ENCODE data around the gene LFNG.

Gene LFNG

GRCh38 chr7:2484868-2485267 is 34.7 kb upstream of the LFNG start:
- no peak for DNase-seq

DNA sequence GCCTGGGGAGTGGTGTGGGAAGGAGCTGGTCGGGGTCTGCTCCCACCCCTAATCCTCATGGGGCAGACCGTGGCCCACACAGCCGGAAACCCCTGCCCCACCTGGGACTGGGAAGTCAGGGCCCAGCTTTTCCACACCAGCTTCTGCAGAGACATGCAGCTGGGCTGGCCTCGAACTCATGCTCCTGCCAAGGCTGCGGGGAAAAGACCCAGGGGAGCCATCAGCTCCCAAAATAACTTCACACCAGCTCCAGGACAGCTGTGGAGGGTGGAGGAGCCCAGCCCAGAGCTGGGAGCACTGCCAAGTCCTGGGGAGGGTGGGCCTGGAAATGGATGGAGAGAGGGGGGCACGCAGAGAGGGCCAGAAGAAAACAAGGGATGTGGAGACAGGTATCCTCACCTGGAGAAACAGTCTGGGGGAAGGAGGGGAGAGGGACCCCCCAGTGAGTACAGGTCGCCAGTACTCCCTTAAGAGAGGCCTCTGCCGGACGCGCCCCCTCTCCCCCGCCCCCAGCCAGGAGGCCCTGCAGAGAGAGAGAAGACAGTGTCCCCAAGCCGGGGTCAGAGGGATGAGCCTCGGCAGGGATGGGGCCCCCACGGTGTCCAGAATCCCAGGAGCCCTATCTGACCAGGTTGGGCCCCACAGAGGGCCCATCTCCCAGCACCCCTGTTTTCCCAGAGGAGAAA is 31.8 kb upstream of the LFNG start:
- no peak for DNase-seq

GRCh38 chr7:2488272-2488645 is 31.3 kb upstream of the LFNG start:
- no peak for DNase-seq

- no peak for DNase-seq
Observed at GRCh38 chr7:2488681-2489080, 30.9 kb upstream of the LFNG start.

DNA sequence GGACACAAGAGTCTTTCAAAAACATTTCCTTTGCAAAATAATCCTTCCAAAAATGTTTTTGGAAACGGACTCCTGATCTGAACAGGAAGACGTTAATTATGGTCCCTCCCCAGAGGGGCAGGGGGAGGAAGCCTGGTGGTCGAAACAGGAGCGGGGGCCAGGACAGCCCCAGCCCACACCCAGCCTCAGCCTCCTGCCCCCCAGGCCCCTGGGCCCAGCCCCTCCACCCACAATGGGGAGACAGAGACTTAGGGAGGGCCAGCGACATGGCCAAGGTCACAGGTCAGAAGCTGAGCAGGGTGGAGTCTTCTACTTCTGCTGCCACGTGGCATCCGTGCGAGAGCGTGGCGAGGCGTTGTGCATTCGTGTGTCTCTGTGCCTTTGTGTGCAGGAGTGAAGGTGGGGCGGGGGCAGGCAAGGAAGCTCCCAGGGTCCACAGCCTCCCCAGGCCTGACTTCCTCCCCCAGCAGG is 29.4 kb upstream of the LFNG start:
- DNase-seq, result no peak

GRCh38 chr7:2492038-2492437 is 27.5 kb upstream of the LFNG start:
- DNase-seq, result no peak

DNA sequence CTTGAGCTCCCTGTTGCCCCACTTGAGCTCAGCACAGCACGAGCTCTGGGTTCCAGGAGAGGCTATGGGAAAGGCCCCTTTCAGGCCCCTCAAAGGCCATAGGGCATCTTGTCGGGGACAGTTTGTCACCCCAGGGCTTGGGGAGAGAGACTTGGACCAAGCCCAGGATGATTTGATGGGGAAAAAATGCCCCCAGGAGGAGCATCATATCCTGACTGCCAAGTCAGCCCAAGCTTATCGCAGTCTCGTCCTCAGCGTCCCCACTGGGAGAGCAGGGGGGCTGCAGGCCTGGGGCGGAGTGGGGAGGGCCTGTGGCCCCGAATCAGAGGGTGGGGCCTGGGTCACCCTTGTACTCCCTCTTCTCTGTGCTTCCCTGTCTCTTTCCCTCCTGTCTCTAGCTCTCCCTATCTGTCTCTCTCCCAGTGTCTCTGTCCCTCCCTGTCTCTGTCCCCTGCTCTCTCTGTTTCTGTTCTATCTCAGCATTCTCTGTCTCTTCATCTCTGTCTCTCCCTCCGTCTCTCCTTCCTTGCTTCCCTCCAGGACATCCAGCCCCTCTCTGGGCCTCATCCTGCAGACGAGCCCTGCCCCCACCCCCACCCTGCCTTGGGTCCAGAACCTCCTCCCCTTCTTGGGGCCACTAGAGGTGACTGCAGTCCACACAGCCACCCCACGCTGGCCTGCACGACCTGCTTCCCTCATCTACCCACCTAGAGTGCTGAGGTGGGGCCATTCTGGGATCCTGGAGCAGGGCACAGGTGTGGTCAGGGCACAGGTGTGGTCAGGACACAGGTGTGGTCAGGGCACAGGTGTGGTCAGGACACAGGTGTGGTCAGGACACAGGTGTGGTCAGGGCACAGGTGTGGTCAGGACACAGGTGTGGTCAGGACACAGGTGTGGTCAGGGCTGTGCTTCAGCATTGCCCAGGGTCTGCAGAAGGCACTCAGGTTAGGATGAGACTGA is 26.1 kb upstream of the LFNG start:
- no peak for DNase-seq

GRCh38 chr7:2494191-2495130 is 25.1 kb upstream of the LFNG start:
- DNase-seq, result no peak

GRCh38 chr7:2495418-2496299 is 23.9 kb upstream of the LFNG start:
- DNase-seq, result no peak

DNA sequence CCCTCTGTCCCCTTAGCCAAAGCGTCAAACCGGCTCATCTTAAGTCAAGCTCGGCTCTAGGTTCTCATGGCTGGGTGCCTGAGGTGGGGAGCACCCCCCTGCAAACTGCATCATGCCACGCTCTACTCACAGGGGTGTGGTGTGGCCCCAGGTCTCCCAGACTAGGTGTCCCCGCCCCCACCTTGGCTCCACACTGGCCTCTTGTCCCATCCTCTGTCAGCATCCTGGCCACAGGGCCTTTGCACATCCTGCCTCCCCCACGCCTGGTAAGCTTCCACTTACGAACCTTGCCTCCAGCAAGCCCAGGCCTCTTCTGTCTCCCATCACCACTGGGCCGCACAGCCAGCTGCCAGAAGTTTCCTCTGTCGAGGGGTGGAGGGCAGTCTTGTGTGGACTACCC is 23.2 kb upstream of the LFNG start:
- no peak for DNase-seq

GRCh38 chr7:2497065-2497464 is 22.5 kb upstream of the LFNG start:
- no peak for DNase-seq

- no peak for DNase-seq
Observed at GRCh38 chr7:2497500-2498336, 21.9 kb upstream of the LFNG start.

- no peak for DNase-seq
Observed at GRCh38 chr7:2498708-2499107, 20.9 kb upstream of the LFNG start.

DNA sequence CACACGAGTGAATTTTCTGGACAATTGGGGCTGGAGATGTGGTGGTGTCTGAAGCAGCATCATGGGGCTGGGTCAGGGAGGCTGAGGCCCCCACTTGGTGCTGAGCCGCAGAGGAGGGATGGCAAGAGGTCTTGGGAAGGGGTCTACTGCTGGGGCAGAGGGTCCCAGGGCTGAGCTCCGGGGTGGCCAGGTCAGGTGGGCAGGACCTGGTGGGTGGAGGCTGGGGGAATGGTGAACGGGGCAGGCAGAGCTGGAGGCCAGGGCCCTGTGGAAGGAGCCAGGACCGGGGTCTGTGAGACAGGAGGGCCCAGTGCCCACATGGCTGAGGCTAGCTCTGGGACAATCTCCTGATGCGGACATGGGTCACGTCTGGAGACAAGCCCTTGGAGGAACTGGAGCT is 20.4 kb upstream of the LFNG start:
- no peak for DNase-seq

- no peak for DNase-seq
Observed at GRCh38 chr7:2499719-2500430, 19.7 kb upstream of the LFNG start.

DNA sequence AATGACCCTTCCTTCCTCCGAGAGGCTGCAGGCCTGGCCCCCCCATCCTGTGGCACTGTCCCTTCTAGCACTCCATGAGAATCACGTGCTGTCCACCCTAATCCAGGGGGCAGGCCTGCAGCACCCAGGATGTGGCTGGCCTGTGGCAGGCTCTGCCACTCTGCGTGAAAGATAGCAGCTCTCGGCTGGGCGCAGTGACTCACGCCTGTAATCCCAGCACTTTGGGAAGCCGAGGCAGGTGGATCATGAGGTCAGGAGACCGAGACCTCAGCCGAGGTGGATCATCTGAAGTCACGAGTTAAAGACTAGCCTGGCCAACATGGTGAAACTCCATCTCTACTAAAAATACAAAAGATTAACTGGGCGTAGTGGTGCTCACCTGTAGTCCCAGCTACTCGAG is 18.9 kb upstream of the LFNG start:
- DNase-seq, result no peak

GRCh38 chr7:2501947-2502646 is 17.5 kb upstream of the LFNG start:
- no peak for DNase-seq

GRCh38 chr7:2502647-2502966 is 17.0 kb upstream of the LFNG start:
- no peak for DNase-seq

GRCh38 chr7:2503056-2503941 is 16.3 kb upstream of the LFNG start:
- DNase-seq, result no peak
